H1 (cell line): ENCODE data around the gene HSF2.

Source experiments
- ATF2 ChIP-seq: IDR thresholded peaks from 2 replicates; pipeline ENCODE4 v1.6.1; 2012; ENCODE audit warnings: low read length, inconsistent platforms
- ATF3 ChIP-seq: IDR thresholded peaks from 2 replicates; pipeline ENCODE4 v1.6.1; 2011; ENCODE audit warnings: low read depth, mild to moderate bottlenecking, low read length; ENCODE audit not compliant: insufficient read depth
- CTCF ChIP-seq, 3 experiments: IDR thresholded peaks; 1 replicate in 2 of 3; 2 replicates in 1 of 3; pipeline versions ENCODE4 v1.5.1 to v1.6.1; 2011; ENCODE audit warnings: low read length in 3 of 3, mild to moderate bottlenecking in 3 of 3, inconsistent platforms in 2 of 3, low read depth in 1 of 3, moderate library complexity in 1 of 3; ENCODE audit not compliant: insufficient read depth in 1 of 3; ENCODE audit errors: control extremely low read depth in 1 of 3
- EP300 ChIP-seq, 2 experiments: IDR thresholded peaks; 1 replicate in 1 of 2; 2 replicates in 1 of 2; pipeline ENCODE4 v1.6.1; 2011 to 2012; ENCODE audit warnings: low read depth in 2 of 2, low read length in 2 of 2, mild to moderate bottlenecking in 2 of 2, borderline replicate concordance in 1 of 2, inconsistent platforms in 1 of 2, moderate library complexity in 1 of 2
- EZH2 ChIP-seq: fragments of 200-600 bp; sonication (generic); IDR thresholded peaks from 2 replicates; pipeline ENCODE4 v1.7.1; 2012; ENCODE audit warnings: low read depth, mild to moderate bottlenecking, moderate library complexity, low read length, inconsistent platforms; ENCODE audit not compliant: severe bottlenecking
- JUND ChIP-seq: IDR thresholded peaks from 2 replicates; pipeline ENCODE4 v1.6.1; 2011; ENCODE audit warnings: mild to moderate bottlenecking, improper control_type of control experiment, low read length
- MAX ChIP-seq: IDR thresholded peaks from 2 replicates; pipeline ENCODE4 v1.6.1; 2012; ENCODE audit warnings: inconsistent platforms
- POLR2A ChIP-seq, 2 experiments: IDR thresholded peaks; 1 replicate in 1 of 2; 2 replicates in 1 of 2; pipeline ENCODE4 v1.6.1; 2011; ENCODE audit warnings: low read depth in 2 of 2, low read length in 2 of 2, mild to moderate bottlenecking in 2 of 2; ENCODE audit errors: control extremely low read depth in 1 of 2
- POLR2AphosphoS5 ChIP-seq: IDR thresholded peaks from 2 replicates; pipeline ENCODE4 v1.6.1; 2011; ENCODE audit warnings: low read depth, low read length
- RAD21 ChIP-seq, 2 experiments: IDR thresholded peaks in 1 of 2; conservative IDR thresholded peaks in 1 of 2; 2 replicates each; pipeline ENCODE4 v1.6.1; 2011; ENCODE audit warnings: low read depth in 2 of 2, low read length in 2 of 2, improper control_type of control experiment in 1 of 2, inconsistent platforms in 1 of 2, mild to moderate bottlenecking in 1 of 2, moderate library complexity in 1 of 2
- SUZ12 ChIP-seq: fragments of 200-600 bp; sonication (generic); IDR thresholded peaks from 2 replicates; pipeline ENCODE4 v1.6.1; 2012; ENCODE audit warnings: mild to moderate bottlenecking, inconsistent platforms, low read length, moderate library complexity, mixed read lengths

- TF ChIP-seq CTCF (IDR thresholded peaks at IDR 0.05; ENCODE audit: control extremely low read depth in 1 of 3, insufficient read depth in 1 of 3, low read depth in 1 of 3, low read length in 3 of 3): peak in 1 of 3 experiments; percentile 17; a peak in 1 of 4 replicates
- TF ChIP-seq POLR2AphosphoS5: no peak
- TF ChIP-seq EZH2: no peak
- no peak for TF ChIP-seq JUND
- no peak for TF ChIP-seq POLR2A (IDR thresholded peaks at IDR 0.05; ENCODE audit: control extremely low read depth in 1 of 2, low read depth in 2 of 2, low read length in 2 of 2)
- no peak for TF ChIP-seq ATF2
- no peak for TF ChIP-seq SUZ12
- TF ChIP-seq MAX: no peak
- TF ChIP-seq EP300 (IDR thresholded peaks at IDR 0.05; ENCODE audit: borderline replicate concordance in 1 of 2, low read depth in 2 of 2, low read length in 2 of 2): no peak
- TF ChIP-seq ATF3: no peak
- no peak; a peak in 1 of 4 replicates for TF ChIP-seq RAD21 (IDR thresholded peaks at IDR 0.05 in 1 of 2, conservative IDR thresholded peaks at IDR 0.05 in 1 of 2; ENCODE audit: low read depth in 2 of 2, low read length in 2 of 2)
These were observed 6.0 kb downstream of the HSF2 start for GRCh38 chr6:122405417-122405816.
